Measurements from ENCODE around the gene GALNT2. TPM values are rescaled to one million over a fixed set of nuclear protein-coding genes. Genes with fewer than 3 reads are reported as not detected.

GALNT2 gene
- total and polyA plus RNA-seq, 9 of the 15 experiments (the other 6 are each of a cell fraction or from before 2014, with no cell fraction given), result 1.6 to 106 (median 51.9) TPM

DNA sequence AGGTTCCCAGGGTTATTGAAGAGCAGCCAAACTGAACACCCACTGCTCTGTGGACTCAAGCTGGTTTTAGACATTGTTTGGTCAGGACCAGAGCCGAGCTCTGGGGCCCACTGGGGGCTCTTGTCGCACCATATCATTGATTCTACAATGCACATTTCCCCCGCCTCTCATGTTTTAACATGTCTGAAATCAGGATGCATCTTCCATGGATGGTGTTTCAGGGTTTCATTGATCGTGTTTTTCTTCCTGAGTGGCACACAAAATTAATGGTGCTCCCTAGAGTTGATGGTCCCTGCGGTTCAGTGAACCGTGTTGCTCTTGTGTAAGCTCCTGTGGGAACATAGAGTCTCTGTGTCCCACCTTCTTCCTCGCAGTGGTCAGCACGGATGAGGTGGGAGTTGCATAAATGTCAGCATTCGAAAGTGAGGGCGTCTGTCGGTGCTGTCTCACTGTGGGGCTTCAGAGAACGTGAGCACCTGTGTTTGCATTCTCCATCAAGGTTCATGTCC lies 38.3 kb downstream of the GALNT2 start:
- Histone ChIP-seq H2AFZ (ENCODE audit: low read depth, low read length) (no peak overlapping the region), H3K9ac (ENCODE audit: insufficient read depth in 1 of 2, low read depth in 2 of 2, low read length in 2 of 2) (no peak overlapping the region; a peak in 1 of 4 replicates), H3K9me3 (replicated peaks; ENCODE audit: control insufficient read depth, insufficient read depth, low read depth, low read length) (no peaks in the 10 kb centered on the region), H4K20me1 (replicated peaks; ENCODE audit: control insufficient read depth, insufficient read depth, low read length) (peaks cover 56% of the 10 kb centered on the region), H3K79me2 (ENCODE audit: control insufficient read depth, insufficient read depth, low read length) (peaks cover 94% of the 10 kb centered on the region), H3K4me2 (ENCODE audit: insufficient read depth, low read length) (no peak overlapping the region), H3K27ac (ENCODE audit: extremely low read depth, low read depth, low read length) (no peak overlapping the region), H3K9me1 (ENCODE audit: control insufficient read depth, insufficient read depth, low read length) (peaks cover 6% of the 10 kb centered on the region), H3K4me3 (no peak overlapping the region), H3K36me3 (ENCODE audit: control insufficient read depth, insufficient read depth, low read length) (peaks cover 12% of the 10 kb centered on the region), H3K27me3 (ENCODE audit: control insufficient read depth in 2 of 2, insufficient read depth in 2 of 2, low read length in 2 of 2) (no peaks in the 10 kb centered on the region), H3K4me1 (replicated peaks in 1 of 2; ENCODE audit: control insufficient read depth in 2 of 2, insufficient read depth in 2 of 2, low read length in 2 of 2) (peaks cover 23% of the 10 kb centered on the region in 2 experiments; a peak in 4 of 5 replicates)
- ChIA-PET CTCF (ENCODE audit: low intra/inter-chr PET ratio) (no interaction called here), POLR2A (interaction anchor here (1.3 kb wide), 1 partner anchor 39 kb away, joined by 3 read pairs; no protein-coding TSS in a partner anchor)
- FAIRE-seq (no peak), DNase-seq (ENCODE audit: extremely low read depth in 1 of 4, low spot score in 3 of 4) (no peak), ATAC-seq (no peak)
- BruUV-seq (replicated peaks), result no TSS peak
- intact Hi-C loops (cut with micrococcal nuclease), result no loop called here
- 64% methylated on average over 12 of the region's 12 CpGs for WGBS (ENCODE audit: insufficient coverage, low coverage, missing lambda C conversion rate)
- in situ Hi-C loops (cut with MboI), result no loop called here
- no peak for TF ChIP-seq ZNF224 (CRISPR knock-in tag; IDR thresholded peaks at IDR 0.05)
- TF ChIP-seq HSF4 (CRISPR knock-in tag; IDR thresholded peaks at IDR 0.05; ENCODE audit: borderline replicate concordance), result no peak
- no peak for TF ChIP-seq HMG20B (CRISPR knock-in tag; IDR thresholded peaks at IDR 0.05)
- no peak for TF ChIP-seq CHD1 (IDR thresholded peaks at IDR 0.05; ENCODE audit: low read length)
- no peak for TF ChIP-seq FOXJ3 (CRISPR knock-in tag; IDR thresholded peaks at IDR 0.05)

Measured in K562 (cell line).